ENCODE data around the gene MBP.
"Not testable (repeated sequence)": the region's sequence is repeated elsewhere in the genome, so short reads cannot be mapped to it uniquely, and the experiment has no call there.

MBP gene

DNA sequence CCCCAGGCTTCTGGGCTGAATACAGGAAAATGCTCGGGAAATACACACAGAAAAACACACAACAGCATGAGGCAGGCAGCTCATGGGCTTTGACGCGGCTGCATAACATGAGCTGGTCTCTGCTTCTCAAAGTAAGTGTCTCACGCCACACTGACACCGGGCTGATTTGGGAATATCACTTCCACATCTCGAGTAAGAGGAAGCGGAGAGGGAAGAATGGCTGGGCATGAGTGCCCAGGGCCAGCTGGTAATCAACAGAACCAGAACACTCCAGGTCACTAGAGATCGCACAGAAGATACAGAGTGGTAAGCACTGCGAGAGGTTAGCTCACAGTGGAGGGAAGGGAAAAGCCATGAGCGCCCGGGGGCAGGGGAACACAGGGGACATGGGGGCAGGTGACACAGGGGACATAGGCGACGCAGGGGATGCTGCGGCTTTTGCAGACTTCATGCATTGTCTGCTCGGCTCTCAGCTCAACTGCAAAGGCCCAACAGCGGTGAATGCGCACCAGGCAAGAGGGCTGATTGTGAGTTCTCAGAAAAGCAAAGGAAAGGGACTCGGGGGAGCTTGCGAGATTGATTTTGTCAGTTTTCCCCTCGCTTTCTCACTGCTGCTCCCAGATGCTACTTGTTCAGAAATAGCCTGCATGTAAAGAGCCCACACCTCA, 141.4 kb downstream of the MBP start:
- no peak for DNase-seq

DNA sequence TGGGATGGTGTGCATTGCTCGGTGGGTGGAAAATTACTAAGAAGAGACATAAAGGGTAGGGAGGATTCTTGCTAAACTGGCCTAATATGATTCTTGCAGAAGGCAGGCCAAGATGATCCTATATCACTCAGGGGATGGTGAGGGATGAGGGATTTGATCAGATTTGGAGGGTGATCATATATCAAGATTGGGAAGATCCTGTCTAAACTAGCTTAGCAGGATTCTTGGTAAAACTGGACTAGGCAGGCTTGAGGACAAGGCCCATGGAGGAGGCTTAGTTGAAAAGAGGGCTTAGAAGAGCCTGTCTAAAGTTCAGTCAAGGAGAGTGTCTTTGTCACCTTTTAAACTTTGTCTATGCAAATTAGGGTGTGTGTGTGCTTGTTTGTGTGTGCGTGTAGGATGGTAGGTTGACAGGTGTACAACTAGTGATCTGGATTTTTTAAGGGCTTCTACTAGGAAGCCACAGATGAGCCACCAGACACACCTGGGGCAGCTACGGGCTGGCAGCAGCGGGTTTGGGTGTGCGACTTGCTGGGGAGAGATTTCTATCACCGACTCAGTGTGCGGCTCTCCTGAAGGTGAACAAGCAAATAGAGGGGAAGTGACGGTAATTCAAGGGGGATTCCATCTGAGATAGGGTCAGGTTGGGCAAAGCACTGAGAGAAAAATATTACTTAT, 142.1 kb downstream of the MBP start:
- not testable (repeated sequence) for DNase-seq

DNA sequence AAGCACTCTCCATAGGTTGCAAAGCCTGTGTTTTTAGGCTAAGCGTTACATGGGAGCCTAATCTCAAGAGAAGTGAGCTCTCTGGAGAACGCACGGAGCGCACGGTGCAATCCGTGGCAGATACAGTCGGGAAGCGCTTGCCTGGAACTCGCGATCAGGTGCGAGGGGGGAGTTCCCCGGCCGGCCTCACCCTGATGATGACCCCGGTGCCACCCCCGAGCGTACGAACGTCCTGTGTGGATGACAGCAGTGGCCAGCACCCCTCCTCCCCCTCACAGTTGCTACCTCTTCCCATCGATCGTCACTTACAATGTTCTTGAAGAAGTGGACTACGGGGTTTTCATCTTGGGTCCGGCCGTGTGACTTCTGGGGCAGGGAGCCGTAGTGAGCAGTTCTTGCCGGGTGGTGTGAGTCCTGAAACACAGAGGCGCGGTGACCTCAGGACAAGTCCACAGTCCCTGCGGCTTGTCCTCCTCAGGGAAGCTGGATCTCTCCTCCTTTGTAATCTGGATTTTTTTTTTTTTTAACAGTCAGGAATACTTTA, 142.9 kb downstream of the MBP start:
- DNase-seq, result no peak

DNA sequence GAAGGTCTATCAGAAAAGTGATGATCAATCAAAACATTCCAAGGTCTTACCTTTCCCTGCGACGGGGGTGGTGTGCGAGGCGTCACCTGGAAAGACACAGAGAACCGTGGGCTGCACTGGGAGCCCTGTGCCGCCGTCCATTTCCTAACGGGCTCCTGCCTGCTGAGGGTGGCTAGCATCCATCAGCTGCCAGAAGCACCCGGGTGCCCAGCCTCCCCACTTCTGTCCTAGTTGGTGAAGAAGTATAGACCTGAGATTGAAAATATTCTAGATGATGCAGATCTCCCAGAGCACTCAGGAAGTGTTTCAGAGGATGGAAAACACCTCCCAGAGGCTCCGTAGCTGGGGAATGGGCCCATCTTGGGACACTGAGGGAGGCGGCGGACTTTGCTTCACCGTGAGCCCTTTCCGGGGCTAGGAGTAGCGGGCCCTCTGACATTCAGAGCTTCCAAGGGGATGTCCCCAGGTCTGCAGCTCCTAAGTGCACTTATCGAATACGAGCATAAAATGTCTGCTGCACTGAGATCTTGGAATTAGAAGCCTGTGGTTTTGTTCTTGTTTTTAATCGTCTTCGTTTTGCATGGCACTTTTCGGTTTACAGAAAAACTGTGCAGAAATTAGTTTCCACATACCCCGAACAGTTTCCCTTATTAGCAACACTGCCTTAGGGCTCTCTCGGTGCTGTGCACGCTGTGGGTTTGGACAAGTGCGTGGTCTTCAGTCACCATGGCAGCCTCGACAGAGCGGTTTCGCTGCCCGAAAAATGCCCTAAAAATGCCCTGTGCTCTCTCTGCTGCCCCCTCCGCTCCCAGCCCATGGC, 143.5 kb downstream of the MBP start:
- DNase-seq, result no peak

DNA sequence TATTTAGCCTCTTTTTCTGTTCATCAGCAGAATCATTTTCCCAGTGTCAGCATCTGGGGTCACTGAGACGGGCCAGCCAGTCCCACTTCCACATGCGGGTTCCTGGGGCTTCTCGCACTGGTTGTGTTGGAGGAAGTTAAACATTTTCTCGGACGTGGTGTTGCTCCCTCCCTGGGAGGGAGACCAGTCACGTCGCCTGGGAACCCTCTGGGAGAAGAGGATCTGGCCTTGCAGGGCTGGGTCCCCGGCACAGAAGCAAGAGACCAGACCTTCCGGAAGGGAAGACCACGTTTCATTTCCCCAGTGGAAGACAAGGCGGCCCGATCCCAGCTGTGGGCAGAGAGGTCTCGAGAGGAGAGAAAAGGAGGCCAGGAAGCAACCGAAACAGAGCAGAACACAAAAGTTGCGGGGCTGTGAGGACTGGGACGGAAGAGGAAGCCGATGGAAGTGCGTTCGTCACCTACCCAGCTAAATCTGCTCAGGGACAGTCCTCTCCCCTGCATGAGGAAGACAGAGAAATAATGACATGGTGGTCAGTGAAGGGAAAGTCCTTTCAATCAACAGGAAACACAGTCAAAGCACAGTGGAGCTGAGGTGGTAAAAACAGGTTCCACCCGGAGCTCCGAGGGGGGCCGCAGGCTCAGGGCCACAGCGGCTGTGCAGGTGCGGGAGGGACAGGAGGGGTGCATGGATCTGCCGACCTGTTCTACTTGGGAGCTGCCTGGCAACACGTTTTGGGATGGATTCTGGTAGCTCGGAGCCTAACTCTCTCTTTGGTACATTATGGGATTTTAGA, 144.4 kb downstream of the MBP start:
- DNase-seq, result peak in 2 of 51 donors; percentile 31 to 49

DNA sequence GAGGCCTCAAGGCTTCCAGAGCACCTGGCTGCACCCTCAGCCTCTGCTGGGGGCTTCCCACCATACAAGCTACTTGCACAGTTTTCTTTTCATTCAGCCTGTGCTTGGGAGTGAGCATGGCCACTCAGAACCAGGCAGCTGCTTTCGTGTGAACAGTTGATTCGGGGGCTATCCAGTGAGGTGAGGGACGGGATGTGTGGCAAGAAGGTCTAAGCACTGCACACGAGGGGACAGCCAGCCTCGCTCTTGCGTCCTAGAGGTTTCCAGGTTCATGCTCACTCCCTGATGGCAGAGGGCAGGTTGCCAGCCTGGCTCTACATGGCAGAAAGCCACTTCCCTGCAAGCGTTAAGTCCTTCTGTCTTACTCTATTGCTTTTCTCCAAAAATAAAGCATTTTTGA, 146.2 kb downstream of the MBP start:
- DNase-seq, result no peak

DNA sequence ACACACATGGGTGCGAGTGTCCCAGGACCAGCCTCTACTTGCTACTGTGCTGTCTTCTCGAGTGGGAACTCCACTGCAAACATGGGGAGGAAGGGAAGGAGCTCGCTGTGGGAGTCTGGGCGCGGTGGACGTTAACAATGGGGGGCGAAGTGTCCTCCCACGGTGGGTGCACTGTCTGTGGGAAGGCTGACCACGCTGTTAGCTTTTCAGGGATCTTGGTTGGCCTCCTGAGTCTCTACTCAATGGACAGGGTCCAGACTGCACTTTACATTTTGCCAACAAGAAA, 146.7 kb downstream of the MBP start:
- DNase-seq, result no peak

DNA sequence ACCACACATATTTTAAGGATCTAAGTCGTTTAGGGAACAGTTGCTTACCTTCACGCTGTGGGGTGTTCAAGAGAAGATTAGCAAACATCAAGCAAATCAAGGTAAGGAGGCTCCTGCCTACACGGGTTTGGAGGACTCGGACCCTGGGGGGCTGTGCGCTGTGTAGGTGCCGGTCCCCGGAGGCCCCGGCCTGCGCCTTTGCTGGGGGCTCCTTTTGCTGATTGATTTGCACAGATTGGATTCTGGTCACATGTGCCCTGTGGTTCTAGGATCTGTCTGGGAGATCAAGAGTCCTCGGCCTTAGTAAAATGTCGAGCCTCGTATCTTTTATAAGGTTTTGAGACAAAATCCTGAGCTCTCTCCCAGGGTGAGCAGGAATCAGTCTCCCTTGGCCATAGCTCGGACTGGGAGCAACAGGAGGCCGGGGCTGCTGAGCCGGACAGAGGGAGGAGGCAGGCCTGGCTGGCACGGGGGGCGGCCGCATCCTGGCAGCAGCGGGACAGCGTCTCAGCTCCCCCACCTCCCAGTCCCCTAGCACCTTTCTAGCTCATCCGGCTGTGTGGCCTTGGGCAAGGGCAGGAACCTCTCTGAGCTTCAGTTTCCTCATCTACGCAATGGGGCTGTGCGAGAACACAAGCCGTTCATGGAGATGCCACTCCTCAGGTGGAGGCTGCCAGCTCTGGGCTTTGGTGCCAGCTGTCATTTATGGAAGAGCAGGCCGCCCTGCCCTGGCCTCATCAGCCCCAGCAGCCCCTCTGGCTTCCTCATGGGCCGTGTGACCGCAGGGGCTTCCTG, 147.2 kb downstream of the MBP start:
- no peak for DNase-seq

DNA sequence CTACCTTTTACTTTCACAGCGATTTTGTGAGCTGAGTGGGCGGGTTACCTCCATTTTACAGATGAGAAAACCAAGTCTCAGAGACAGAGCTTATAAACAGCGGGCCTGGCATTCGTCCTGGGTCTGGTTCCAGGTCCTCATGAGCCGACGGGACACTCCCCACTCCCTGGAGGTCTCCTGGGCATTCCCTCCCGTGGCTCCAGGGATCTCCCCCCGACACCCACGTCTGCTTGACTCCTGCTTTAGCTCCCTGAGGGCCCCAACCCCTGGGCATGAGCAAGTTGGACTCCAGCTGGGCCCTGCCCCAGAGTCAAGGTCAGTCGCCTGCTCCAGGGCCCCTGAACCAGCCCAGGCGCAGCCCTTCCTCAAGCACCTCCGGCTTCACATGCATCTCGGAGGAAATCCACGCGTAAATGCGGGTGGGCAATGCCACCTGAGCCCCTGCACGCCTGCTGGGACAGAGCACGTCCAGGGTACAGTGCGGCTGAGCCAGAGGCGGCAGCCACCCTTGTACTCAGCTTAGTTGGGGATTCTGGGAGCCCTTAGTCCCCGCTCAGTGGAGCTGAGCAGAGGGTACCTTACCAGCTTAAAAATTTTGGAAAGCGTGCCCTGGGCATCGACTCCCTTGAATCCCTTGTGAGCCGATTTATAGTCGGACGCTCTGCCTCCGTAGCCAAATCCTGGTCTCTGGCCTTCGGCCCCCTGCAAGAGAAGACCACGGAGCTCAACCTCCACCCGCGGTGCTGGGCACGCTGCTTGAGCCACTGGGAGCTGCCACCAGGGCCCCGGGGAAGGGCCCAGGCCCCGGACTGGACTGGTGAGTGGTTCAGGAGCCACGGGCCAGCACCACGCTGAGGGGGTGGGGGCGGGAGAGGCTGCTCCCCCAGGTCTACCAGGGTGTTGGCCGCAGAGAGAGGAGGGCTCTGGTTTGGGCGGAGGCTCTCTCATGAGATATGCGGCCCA, 148.1 kb downstream of the MBP start:
- DNase-seq, result no peak

DNA sequence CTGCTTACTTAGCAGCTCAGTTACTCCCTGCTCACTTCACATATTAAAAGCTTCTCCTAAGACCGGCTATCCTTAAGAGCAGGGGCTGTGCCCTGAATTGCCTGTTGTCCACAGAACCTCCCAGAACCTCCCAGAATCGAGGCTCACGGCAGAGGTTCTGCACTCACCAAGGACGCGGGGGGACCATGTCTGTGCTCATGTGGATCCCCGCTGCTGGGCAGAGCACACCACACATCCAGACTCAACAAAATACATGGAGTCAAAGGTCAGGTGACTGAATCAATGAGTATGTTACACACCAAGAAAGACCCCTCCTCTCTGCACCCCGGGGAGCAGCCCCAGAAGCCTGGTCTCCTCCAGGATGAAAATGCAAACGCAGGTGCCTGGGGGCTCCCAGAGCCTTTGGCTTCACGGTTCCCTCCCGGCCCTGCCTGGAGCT, 149.0 kb downstream of the MBP start:
- peak in 2 of 51 donors; percentile 52 to 70 for DNase-seq

DNA sequence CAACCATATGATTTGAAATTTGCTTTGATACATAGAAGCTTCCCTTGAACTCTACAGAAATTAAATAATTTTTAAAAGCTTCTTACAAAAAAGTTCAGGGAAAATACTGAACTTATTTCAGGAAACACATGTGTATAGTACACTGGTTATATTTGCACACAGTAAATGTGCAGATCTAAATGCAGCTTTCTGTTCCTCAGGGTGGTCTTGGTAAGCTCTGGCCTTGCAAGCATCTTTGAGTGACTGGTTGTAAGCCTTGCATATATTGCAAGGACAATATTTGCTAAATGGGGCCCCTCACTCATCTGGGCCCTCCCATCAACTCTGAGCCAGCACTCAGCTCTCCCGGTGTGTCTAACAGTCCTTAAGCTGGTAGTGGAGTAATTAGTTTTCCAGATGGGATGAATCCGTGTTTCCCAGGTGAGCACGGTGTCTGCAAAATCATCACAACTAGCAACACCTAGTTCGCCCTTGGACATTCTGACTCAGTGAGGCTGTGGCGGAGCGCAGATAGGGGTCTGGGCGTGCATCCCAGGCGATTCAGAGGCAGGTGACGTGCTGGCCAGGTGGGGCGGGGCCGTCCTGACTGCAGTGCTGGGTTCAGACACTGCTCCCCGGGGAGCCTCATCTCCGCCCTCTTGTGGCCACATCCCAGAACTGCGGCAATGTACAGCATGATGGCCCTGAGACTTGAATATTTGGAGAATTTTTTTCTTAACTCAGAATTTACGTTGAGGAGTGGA, 149.6 kb downstream of the MBP start:
- peak in 39 of 51 donors; percentile 22 to 82 (median 59) for DNase-seq

DNA sequence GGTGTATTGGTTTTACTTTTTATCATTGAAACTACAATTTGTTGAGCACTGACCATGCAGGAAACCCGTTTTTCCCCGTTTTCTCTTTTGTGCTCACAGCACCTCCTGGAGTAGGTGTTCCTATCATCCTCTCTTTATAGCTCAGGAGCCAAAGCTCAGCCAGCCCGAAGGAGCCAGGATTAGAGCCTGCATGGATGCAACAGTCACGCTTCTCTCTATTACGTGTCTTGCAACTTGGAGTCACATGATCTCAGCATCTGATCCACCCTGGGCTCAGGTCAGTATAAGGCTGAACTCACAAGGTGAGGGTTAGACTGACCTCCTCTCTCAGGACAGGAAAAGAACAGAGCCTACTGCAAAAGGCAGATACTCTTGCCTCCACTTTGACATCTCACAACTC, 150.5 kb downstream of the MBP start:
- no peak for DNase-seq

DNA sequence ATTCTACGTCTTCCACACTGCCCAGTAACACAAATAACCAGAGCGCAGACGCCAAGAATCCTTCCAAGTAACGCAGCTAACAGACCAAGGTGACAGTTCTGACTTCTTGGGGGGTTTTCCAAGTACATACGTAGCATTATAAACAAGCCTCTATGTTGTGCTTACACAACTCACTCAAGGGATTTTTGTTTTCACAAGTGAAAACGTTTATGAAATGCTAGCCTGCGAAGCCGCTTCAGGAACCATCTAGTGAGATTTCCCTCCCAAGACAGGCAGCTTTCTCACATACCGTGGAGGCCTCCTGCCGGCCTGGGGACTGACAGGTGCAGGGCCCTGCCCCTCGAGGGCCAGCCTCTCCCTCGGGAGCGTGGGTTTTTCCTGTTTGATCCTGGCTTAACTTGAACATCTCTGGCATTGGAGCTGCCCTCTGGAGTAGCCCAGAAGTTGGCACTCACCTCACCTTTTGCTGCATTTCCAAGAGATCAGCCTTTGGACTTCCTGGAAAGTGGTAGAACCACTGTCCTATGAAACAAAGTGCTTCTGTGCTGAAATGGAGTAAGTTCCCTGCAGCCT, 151.1 kb downstream of the MBP start:
- DNase-seq, result no peak

DNA sequence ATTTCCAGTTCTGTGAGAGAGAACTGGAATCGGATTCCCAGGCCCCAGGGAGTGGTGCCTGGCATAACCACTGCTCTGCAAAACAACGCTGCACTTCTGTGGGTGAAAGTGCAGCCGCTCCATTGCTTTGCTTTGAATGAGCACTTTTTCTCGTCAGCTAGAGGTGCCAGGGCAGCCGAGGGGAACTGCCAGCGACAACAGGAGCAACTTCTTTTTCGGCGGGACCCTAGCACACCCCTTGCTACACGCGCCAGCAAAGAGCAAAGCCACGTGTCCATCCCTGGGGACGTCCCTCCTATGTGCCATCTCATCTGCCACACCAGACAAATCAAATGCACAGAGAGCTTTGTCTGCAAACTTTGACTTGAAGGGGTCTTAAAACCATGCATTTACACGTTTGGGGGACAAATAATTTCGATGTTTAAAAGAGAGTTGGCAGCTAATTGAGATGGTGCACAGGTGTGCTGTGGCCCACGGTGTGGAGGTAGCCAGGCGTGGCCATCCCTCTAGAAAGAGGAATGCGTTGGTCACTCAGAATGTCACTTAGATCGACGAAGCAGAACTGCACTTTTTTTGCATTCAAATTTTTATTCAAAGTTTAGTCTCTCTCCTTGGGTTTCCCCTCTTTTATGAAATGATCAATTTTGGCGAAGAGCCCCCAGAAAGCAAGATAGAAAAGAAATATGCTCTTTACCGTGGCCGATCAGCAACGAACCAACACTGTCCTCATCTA, 151.8 kb downstream of the MBP start:
- DNase-seq, result peak in 1 of 51 donors; percentile 48

DNA sequence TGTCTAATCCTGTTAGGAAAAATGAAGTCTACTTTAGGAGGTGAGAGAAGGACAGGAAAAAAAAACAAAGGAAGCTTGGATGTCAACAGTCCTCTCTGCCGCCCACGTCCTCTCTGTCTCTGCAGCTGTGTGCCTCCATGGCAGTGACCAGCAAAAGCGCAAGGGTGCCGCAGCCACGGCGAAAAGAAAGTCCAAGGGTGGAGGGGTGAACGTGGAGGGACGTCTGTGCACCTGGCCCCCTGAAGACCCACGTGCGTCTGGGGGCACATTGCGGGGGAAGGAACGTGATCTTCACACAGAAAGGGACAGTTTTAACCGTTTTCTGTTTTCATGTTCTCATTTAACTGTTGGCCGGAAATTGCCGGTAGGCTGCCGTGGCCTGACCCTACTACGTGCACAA, 152.7 kb downstream of the MBP start:
- no peak for DNase-seq

DNA sequence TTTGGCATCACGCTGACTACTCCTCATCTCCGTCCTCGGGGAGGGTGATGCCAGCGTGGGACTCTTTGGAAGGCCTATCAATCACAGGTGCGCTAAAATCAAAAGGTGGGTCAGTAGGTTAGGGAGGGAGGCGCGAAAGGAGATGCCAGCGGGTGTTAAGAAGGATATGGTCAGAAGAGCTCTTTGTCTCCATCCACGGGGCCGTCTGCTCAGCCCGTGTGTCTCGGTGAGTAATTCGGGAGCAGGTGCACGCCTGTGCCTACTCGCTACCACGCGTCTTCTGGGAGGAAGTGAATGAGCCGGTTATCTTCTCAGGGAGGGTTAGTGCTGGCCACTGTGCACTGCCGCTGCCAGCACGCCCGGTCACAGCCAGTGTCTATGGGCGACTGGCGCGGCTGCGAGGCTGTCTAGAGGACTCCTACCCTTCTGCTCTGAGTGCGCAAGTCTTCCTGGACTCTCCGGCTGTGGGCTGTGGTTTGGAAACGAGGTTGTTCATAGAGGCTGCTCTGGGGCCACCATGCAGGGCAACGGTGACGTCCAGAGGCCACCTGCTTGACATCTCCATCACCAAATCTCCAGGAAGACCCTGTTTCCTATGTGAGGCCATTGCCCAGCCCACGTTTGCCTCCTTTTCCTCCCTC, 153.4 kb downstream of the MBP start:
- peak in 2 of 51 donors; percentile 34 to 36 for DNase-seq

DNA sequence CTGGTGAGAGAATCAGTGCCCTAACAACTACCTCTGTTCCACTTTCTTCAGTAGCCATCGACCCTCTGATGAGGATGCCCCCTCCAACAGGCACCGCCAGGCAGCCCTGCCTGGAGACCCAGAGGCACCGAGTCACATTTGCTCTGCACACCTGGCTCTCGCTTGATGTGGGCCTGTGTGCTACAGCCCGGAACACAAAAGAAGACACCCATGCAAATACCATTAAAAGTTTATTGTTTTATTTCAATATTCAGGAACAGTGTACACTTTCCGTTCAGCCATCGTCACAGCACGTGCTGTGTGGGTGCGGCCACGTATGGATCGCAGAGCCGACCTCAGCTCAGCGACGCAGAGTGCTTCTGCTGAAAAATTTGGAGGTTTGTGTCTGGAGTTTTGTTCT, 154.0 kb downstream of the MBP start:
- no peak for DNase-seq
